Psoas muscle (tissue), 8 donors: ENCODE results near the gene TCF12. TPM values are rescaled to one million over a fixed set of nuclear protein-coding genes. Genes with fewer than 3 reads are reported as not detected.
"Not testable (repeated sequence)": the region's sequence is repeated elsewhere in the genome, so short reads cannot be mapped to it uniquely, and the experiment has no call there.

Source experiments
- ATAC-seq, 4 donors: fragments of 200-7000 bp; cut with Tn5 transposase; one replicate each; pipeline ENCODE4 v1.9.1; 2020; ENCODE audit warnings: moderate library complexity in 3 of 4, mild to moderate bottlenecking in 2 of 4
- DNase-seq, 2 donors: peaks; one replicate each; pipeline ENCODE4 v3.0.0-alpha.2; 2020
- H3K27ac ChIP-seq: fragments of 200-600 bp; one replicate; pipeline ENCODE4 v1.8.0; 2022
- H3K27me3 ChIP-seq, 3 donors: fragments of 200-600 bp in 1 of 3; one replicate each; pipeline versions ENCODE4 v1.6.1 to v1.8.0; 2013 to 2022; ENCODE audit warnings: low read length in 2 of 3, mild to moderate bottlenecking in 2 of 3, moderate library complexity in 1 of 3; ENCODE audit not compliant: insufficient read depth in 3 of 3
- H3K36me3 ChIP-seq, 2 donors: fragments of 200-600 bp in 1 of 2; one replicate each; pipeline versions ENCODE4 v1.6.1 to v1.8.0; 2013 to 2022; ENCODE audit warnings: low read depth in 1 of 2, mild to moderate bottlenecking in 1 of 2, moderate library complexity in 1 of 2; ENCODE audit not compliant: insufficient read depth in 1 of 2
- H3K4me1 ChIP-seq: fragments of 200-600 bp; one replicate; pipeline ENCODE4 v1.8.0; 2022
- H3K4me3 ChIP-seq: fragments of 200-600 bp; one replicate; pipeline ENCODE4 v1.8.0; 2022; ENCODE audit warnings: mild to moderate bottlenecking
- H3K9me3 ChIP-seq: fragments of 200-600 bp; one replicate; pipeline ENCODE4 v1.8.0; 2022
- CTCF ChIP-seq: fragments of 200-600 bp; IDR thresholded peaks from one replicate; pipeline ENCODE4 v1.8.0; 2022; ENCODE audit warnings: antibody characterized with exemption
- WGBS, 3 donors: extraction: QIAGEN DNeasy Blood & Tissue Kit; methylation state at CpG; one replicate each; pipeline versions ENCODE4 v1.1.6 to v1.1.7; 2013; 5-methylcytosine and 5-hydroxymethylcytosine counted together
- intact Hi-C, 2 donors: fragments of 100-400 bp; cut with DNase I; formaldehyde crosslinking; loops; one replicate each; pipeline versions ENCODE4 v1.11.0 to v1.14.2; 2022
- polyA plus RNA-seq, 3 donors: library from polyadenylated mRNA; stranded (reverse); fragments of 200-250 nt; gene quantifications; one replicate each; pipeline ENCODE4 v1.2.3, GENCODE V29; 2013
- total RNA-seq, 4 donors: library from RNA; stranded (reverse); fragmentation: NEBNext Ultra II Directional in 2 of 4; extraction: Animal tissue kit (Norgen Biotek cat#: 25700) in 2 of 4; gene quantifications; one replicate each; pipeline versions ENCODE4 v1.2.1 to v1.2.4, GENCODE V29; 2021 to 2023
- donor health status: healthy with polysubstance abuse.
- donor health status: DM: no; HTN: no; CAD: no; lungs with moderate emphysema.
- donor health status: Bipolar disorder and iron deficiency.
- donor health status: healthy.
- donor health status: DM: yes; HTN: yes; CAD: no.
- donor health status: DM: no; HTN: no; CAD: no.
- donor health status: DM: no; HTN: no; CAD: no.
- donor health status: DM: yes; HTN: yes; CAD: no.

Gene TCF12
- total and polyA plus RNA-seq, 7 donors = 10.5 to 53.1 (median 30.5) TPM

GRCh38 chr15:57147621-57148020 lies 229.2 kb downstream of the TCF12 start:
- DNase-seq = no peak
- H3K27me3 ChIP-seq = no peaks in the 10 kb centered on the region
- 76 to 84% (median 84%) methylated on average over 1 of the region's 1 CpG for WGBS, 3 donors
- no peaks in the 10 kb centered on the region for H3K36me3 ChIP-seq
- H3K4me3 ChIP-seq = no peak overlapping the region
- intact Hi-C loops = loop anchor here (2.0 to 10.0 kb wide), 6 partner anchors 65 to 377 kb away; no protein-coding TSS in a partner anchor
- H3K27ac ChIP-seq = no peak overlapping the region
- no peak for ATAC-seq
- peaks cover 41% of the 10 kb centered on the region for H3K4me1 ChIP-seq
- peaks cover 11% of the 10 kb centered on the region for H3K9me3 ChIP-seq
- TF ChIP-seq CTCF = no peak

- intact Hi-C loops = loop anchor here (5.0 to 10.0 kb wide), 4 partner anchors 64 to 377 kb away; no protein-coding TSS in a partner anchor
- H3K27ac ChIP-seq = no peak overlapping the region
- TF ChIP-seq CTCF = no peak
- H3K36me3 ChIP-seq = no peaks in the 10 kb centered on the region
- peaks cover 46% of the 10 kb centered on the region for H3K4me1 ChIP-seq
- no peak for DNase-seq
- no peak overlapping the region for H3K4me3 ChIP-seq
- ATAC-seq = no peak
- H3K9me3 ChIP-seq = peaks cover 13% of the 10 kb centered on the region
- no peaks in the 10 kb centered on the region for H3K27me3 ChIP-seq
Measured at GRCh38 chr15:57148262-57148661, 229.8 kb downstream of the TCF12 start.

GRCh38 chr15:57149196-57149595 lies 230.8 kb downstream of the TCF12 start:
- Histone ChIP-seq H3K27me3 (no peaks in the 10 kb centered on the region), H3K9me3 (peaks cover 13% of the 10 kb centered on the region), H3K27ac (no peak overlapping the region), H3K36me3 (no peaks in the 10 kb centered on the region), H3K4me1 (peaks cover 51% of the 10 kb centered on the region), H3K4me3 (no peak overlapping the region)
- TF ChIP-seq CTCF = no peak
- peak in 3 of 4 donors; percentile 43 to 78 (median 55) for ATAC-seq
- DNase-seq = no peak
- intact Hi-C loops = loop anchor here (5.0 to 10.0 kb wide), 4 partner anchors 63 to 376 kb away; no protein-coding TSS in a partner anchor

GRCh38 chr15:57150066-57150865 lies 231.8 kb downstream of the TCF12 start:
- intact Hi-C loops = no loop called here
- Histone ChIP-seq H3K4me3 (no peak overlapping the region), H3K36me3 (no peaks in the 10 kb centered on the region), H3K4me1 (peaks cover 59% of the 10 kb centered on the region), H3K27me3 (no peaks in the 10 kb centered on the region), H3K27ac (no peak overlapping the region), H3K9me3 (peaks cover 13% of the 10 kb centered on the region)
- WGBS, 3 donors = 78 to 86% (median 80%) methylated on average over 4 of the region's 4 CpGs
- no peak for TF ChIP-seq CTCF
- DNase-seq (no peak), ATAC-seq (no peak)

- Histone ChIP-seq H3K4me1 (peaks cover 65% of the 10 kb centered on the region), H3K9me3 (peaks cover 13% of the 10 kb centered on the region)
- DNase-seq, H3K27ac ChIP-seq, H3K27me3 ChIP-seq, H3K4me3 ChIP-seq, ATAC-seq, intact Hi-C loops, H3K36me3 ChIP-seq: not testable (repeated sequence)
- WGBS, 3 donors = 90 to 100% (median 100%) methylated on average over 1 of the region's 1 CpG
Measured at GRCh38 chr15:57150866-57151203, 232.4 kb downstream of the TCF12 start.
